ENCODE data around the gene XRN2. TPM values are rescaled to one million over a fixed set of nuclear protein-coding genes. Genes with fewer than 3 reads are reported as not detected.

The XRN2 gene
- total RNA-seq, 1 donor from 2014 or later: 94.0 TPM

DNA sequence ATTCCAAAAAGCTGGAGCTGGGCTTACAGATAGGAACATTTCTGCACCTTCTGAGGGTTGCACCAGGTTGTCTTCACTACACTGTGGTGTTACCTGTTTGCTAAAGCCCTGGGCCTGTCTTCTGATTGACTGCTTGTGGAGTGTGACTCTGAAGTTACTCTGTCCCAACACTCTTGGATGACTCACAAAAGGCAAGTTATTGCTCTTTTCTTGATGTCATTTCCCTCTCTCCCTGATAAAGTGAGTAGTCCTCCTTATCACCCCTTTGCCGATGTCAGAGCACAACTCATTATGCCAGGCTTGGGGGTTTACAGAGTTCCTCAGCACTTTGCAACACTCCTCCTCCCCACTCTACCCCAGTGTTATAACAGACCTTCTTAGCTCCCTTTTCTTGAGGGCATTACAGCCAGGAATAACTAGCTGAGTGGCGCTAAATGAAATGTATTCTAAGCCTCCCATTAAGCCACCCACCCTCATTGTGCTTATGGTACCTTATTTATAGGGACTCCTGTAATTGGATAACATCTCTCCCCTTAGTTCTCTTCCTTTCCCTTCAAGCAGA is 130.3 kb downstream of the XRN2 start:
- peaks cover 17% of the 10 kb centered on the region for H3K27me3 Mint-ChIP-seq (ENCODE audit: insufficient read depth)
- H3K4me1 Mint-ChIP-seq (ENCODE audit: low read depth): no peaks in the 10 kb centered on the region
- intact Hi-C loops (cut with micrococcal nuclease): no loop called here
- no peak for DNase-seq (ENCODE audit: low spot score)
- H3K9me3 Mint-ChIP-seq: no peaks in the 10 kb centered on the region
- no peak overlapping the region for H3K27ac Mint-ChIP-seq
- no peak overlapping the region for H3K4me3 Mint-ChIP-seq
- H3K36me3 Mint-ChIP-seq (ENCODE audit: low read depth): no peaks in the 10 kb centered on the region

DNA sequence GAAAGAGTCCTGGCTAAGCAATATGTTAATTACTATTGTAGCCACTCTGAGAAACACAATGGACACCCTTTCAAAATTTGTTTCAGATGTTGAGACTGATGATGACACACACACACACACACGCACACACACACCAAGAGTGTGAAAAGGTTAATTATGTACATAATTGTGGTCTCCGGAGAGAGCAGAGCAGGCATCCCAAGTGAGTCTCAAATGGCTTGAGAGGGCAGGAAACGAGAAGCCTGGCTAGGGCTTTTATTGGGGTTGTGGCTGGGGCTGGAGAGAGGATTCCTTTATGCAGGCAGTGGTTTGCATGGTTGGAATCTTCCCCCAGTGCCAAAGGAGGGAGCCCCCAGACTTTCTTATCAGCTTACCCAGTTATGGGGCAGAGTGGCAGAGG is 132.4 kb downstream of the XRN2 start:
- H3K9me3 Mint-ChIP-seq: no peaks in the 10 kb centered on the region
- no peaks in the 10 kb centered on the region for H3K4me1 Mint-ChIP-seq (ENCODE audit: low read depth)
- intact Hi-C loops (cut with micrococcal nuclease): no loop called here
- no peak for DNase-seq (ENCODE audit: low spot score)
- no peak overlapping the region for H3K4me3 Mint-ChIP-seq
- no peak overlapping the region for H3K27ac Mint-ChIP-seq
- H3K36me3 Mint-ChIP-seq (ENCODE audit: low read depth): no peaks in the 10 kb centered on the region
- peaks cover 18% of the 10 kb centered on the region for H3K27me3 Mint-ChIP-seq (ENCODE audit: insufficient read depth)

DNA sequence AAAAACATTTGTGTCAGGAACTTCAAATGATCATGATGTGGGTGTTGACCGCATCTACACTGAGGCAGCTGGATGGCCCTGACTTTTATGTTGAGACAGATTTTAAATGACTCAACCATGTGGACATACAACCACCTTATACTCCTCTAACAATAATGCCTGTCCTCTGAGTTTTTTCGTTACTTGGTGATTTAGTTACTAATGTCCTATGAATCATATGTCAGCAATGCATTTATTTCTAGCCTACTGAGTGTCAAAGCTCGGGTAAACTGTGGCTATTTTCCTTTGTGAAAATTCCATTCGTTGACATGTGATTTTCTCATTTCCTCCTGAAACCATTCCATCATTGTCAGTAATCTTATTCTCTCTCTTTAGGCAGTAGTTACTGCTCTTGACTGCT is 133.1 kb downstream of the XRN2 start:
- H3K4me1 Mint-ChIP-seq (ENCODE audit: low read depth): no peaks in the 10 kb centered on the region
- H3K9me3 Mint-ChIP-seq: no peaks in the 10 kb centered on the region
- no peak overlapping the region for H3K27ac Mint-ChIP-seq
- H3K36me3 Mint-ChIP-seq (ENCODE audit: low read depth): no peaks in the 10 kb centered on the region
- H3K4me3 Mint-ChIP-seq: no peak overlapping the region
- peaks cover 21% of the 10 kb centered on the region for H3K27me3 Mint-ChIP-seq (ENCODE audit: insufficient read depth)
- no peak for DNase-seq (ENCODE audit: low spot score)
- intact Hi-C loops (cut with micrococcal nuclease): no loop called here

DNA sequence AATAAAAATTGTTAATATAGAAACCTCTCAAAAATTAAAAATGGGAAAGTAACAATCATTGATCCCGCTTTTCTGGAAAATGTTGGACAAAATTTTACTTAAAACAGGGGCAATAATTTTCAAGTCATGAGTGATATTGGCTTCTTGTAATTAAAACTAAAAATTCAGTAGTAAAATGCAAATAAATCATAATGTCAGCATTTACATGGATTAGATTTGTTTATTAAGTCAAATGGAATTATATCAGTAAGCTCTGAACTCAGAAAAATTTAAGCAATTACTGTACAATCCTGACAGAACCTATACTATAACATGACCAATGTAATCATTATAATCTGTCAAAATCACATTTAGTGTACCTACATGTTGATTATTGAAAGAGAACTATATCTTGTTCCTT is 134.1 kb downstream of the XRN2 start:
- H3K27ac Mint-ChIP-seq: no peak overlapping the region
- intact Hi-C loops (cut with micrococcal nuclease): no loop called here
- no peak for DNase-seq (ENCODE audit: low spot score)
- H3K27me3 Mint-ChIP-seq (ENCODE audit: insufficient read depth): peaks cover 27% of the 10 kb centered on the region
- no peaks in the 10 kb centered on the region for H3K4me1 Mint-ChIP-seq (ENCODE audit: low read depth)
- no peak overlapping the region for H3K4me3 Mint-ChIP-seq
- no peaks in the 10 kb centered on the region for H3K36me3 Mint-ChIP-seq (ENCODE audit: low read depth)
- no peaks in the 10 kb centered on the region for H3K9me3 Mint-ChIP-seq

DNA sequence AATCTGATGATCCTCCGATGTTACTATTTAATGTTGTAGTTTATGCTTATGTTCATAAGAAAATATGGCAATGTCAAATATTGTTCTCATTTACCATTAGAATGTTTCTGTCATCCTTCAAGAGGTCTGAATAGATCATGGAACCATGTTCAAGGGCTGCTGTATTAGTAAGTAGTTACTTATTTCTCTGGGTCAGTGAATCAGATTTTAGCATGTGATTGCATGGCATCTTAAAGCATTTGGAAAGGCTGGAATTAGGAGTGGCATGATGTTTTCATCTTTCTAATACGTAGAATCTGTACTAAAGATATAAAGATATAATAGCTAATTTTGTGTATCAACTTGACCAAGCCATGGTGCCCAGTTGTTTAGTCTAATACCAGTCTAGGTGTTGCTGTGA is 134.7 kb downstream of the XRN2 start:
- Mint-ChIP-seq H3K27ac (no peak overlapping the region), H3K27me3 (ENCODE audit: insufficient read depth) (peaks cover 26% of the 10 kb centered on the region), H3K4me1 (ENCODE audit: low read depth) (no peaks in the 10 kb centered on the region), H3K36me3 (ENCODE audit: low read depth) (no peaks in the 10 kb centered on the region), H3K4me3 (no peak overlapping the region), H3K9me3 (no peaks in the 10 kb centered on the region)
- no peak for DNase-seq (ENCODE audit: low spot score)
- intact Hi-C loops (cut with micrococcal nuclease): no loop called here

Other genes starting within 250 kb of the XRN2 start
- gene LINC00237, start 197.0 kb upstream of the XRN2 start, total RNA-seq: not detected in 2 replicates
- gene KIZ, start 177.2 kb upstream of the XRN2 start, total RNA-seq: 9.3 and 11.8 TPM in 2 replicates
- not detected in 2 replicates for gene NKX2-4, start 94.2 kb downstream of the XRN2 start, total RNA-seq
- gene NKX2-2, start 210.7 kb downstream of the XRN2 start, total RNA-seq: not detected in 2 replicates

All from activated T-helper 1 cell treated with anti-CD3 and anti-CD28 coated beads, Interleukin-12 subunit alpha, Interleukin-12 subunit beta, Interleukin-2, Interleukin-4 antibody, amounts not matched to agents 30 ng/mL and 10 ng/mL and 1 ng/mL, durations not matched to agents 14 hours and 24 hours and 36 hours (primary cell).